Amniotic epithelial cell (primary cell): ENCODE results near the gene BAHD1.

Experiments used
- DNase-seq: peaks from one replicate; pipeline ENCODE4 v3.0.0-alpha.2; 2010; ENCODE audit warnings: low read depth

The BAHD1 gene

GRCh38 chr15:40467261-40467615 lies 26.5 kb downstream of the BAHD1 start:
- DNase-seq, result no peak

DNA sequence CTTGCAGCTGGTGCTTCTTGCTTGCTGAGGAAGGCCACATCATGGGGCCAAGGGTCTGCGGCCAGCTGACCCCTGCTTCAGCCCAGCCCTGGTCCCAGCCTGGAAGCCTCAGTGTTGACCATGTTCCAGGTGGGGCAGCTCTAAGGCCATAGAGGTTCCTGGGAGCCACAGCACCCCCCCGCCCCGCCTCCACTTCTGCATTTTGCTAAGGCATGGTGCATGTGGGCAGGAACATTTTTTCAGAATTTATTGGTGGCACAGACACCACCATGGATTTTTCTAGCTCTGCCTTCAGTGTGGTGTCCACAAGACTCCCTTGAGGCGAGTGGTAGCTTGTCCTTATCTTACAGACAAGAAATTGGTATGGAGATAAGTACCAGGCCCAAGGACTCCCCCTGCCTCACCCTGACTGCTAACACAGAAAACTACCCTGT lies 28.2 kb downstream of the BAHD1 start:
- DNase-seq, result no peak

GRCh38 chr15:40469776-40470390 lies 29.1 kb downstream of the BAHD1 start:
- DNase-seq, result no peak

GRCh38 chr15:40470423-40471104 lies 29.8 kb downstream of the BAHD1 start, which contains the start of gene CHST14:
Gene CHST14 (plus strand): TSS chr15:40470984. CDS start chr15:40471214, 230 bp downstream.
- peak; percentile 53 for DNase-seq

GRCh38 chr15:40471105-40471807 lies 30.5 kb downstream of the BAHD1 start:
- DNase-seq, result no peak

GRCh38 chr15:40471808-40472150 lies 31.0 kb downstream of the BAHD1 start:
- no peak for DNase-seq

GRCh38 chr15:40472171-40472727 lies 31.5 kb downstream of the BAHD1 start:
- DNase-seq, result no peak

GRCh38 chr15:40474581-40474980 lies 33.8 kb downstream of the BAHD1 start:
- no peak for DNase-seq

- no peak for DNase-seq
Measured at GRCh38 chr15:40477642-40478327, 37.0 kb downstream of the BAHD1 start.

- DNase-seq, result no peak
Measured at GRCh38 chr15:40479024-40479423, 38.3 kb downstream of the BAHD1 start.

- peak; percentile 71 for DNase-seq
Measured at GRCh38 chr15:40481341-40482074, 40.8 kb downstream of the BAHD1 start.

GRCh38 chr15:40483919-40484318 lies 43.2 kb downstream of the BAHD1 start:
- DNase-seq, result no peak

- DNase-seq, result no peak
Measured at GRCh38 chr15:40486066-40486770, 45.5 kb downstream of the BAHD1 start.

DNA sequence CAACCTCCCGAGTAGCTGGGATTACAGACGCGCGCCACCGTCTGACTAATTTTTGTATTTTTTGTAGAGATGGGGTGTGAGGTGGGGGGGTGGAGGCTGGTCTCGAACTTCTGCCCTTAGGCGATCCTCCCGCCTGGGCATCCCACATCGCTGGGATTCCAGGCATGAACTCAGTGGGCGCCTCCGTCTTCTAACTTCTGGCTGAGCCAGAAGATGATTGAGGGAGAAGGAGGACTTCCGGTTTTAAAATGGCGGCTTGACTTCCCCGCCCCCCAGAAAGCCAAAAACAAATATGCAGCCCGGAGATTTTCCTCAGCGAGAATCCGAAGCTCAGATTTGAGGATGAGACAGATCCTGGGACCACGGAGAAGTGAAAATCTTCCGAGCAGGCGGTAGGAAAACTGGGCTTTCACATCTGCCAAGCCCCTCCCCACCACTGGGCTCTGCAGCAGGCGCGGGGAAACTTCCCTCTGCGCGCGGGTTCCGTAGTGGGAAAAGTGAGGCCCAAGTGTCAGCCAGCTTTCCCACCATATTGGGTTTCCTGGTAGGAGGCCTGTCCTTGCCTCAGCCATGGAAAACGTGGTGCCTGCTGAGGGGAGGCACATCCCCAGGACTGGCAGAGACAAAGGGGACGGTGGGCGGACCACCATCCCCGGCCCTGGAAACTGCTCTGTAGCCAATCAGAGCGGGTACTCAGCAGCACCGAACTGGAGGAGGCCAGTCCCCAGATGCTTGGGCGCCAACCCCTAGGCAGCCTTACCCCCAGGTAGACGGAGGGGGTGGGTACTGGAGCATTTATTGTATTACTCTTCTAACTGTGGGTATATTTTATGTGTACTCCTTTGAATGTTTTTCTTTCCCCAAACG lies 47.3 kb downstream of the BAHD1 start:
- DNase-seq, result no peak

DNA sequence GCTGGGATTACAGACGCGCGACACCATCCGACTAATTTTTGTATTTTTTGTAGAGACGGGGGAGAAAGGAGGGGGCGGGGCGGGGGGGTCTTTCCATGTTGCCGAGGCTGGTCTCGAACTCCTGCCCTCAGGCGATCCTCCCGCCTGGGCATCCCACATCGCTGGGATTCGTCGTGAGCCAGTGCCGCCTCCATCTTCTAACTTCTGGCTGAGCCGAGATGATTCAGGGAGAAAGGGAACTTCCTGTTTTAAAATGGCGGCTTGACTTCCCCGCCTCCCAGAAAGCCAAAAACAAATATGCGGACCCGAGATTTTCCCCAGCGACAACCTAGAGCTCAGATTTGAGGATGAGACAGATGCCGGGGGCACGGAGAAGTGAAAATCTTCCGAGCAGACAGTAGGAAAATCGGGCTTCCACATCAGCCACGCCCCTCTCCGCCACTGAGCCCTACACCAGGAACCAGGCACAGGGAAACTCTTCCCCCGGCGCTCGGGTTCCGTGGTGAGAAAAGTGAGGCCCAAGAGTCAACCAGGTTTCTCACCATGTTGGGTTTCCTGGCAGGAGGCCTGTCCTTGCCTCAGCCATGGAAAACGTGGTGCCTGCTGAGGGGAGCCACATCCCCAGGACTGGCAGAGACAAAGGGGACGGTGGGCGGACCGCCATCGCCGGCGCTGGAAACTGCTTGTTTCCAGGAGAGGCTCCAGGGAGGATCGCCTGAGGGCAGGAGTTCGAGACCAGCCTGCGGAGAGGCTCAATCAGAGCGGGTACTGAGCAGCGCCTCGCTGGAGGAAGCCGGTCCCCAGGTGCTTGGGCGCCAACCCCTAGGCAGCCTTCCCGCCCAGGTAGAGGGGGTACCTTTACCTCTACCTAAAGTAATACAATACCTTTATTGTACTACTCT lies 48.8 kb downstream of the BAHD1 start:
- no peak for DNase-seq

DNA sequence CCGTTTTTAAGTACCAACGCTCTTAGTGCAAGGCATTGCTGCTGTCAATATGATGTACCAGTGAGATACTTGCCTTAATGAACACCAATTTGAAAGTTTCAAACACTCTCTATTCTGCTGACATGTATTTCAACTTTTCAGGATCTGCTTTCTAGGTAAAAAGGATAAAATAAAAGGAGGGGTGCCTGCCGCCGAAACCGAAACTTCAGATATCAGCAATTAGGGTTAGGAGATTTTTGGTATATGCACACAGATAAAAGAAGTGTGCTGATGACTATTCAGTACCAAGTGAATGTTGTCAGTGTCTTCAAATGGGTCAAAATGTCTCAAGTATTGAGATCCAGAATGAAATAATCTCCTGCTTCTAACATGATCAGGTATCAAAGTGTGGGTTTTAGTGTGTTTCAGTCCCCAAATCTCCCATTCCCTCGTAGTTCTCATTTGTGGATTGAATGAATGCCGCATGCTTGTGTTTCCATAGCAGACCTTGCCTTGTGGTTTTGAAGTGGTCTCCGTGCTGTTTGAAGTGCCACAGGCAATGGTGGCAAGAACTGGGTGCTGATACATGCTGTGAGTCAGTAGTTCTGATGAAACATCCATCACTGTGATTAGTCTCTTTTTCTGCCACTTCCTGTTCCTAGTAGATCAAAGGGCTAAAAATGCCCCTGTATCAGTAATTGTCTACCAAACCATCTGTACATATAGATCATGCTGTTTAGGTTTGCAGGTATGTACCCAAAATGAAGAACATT lies 52.5 kb downstream of the BAHD1 start:
- DNase-seq, result no peak

- DNase-seq, result no peak
Measured at GRCh38 chr15:40495516-40495915, 54.8 kb downstream of the BAHD1 start.

GRCh38 chr15:40498418-40498817 lies 57.7 kb downstream of the BAHD1 start:
- peak; percentile 29 for DNase-seq
